Breast epithelium (tissue), 3 donors: ENCODE results near the gene CCDC196.

Experiments
- CTCF ChIP-seq, 3 donors: fragments of 450-650 bp; IDR thresholded peaks; one replicate each; pipeline ENCODE4 v1.5.1; 2016 to 2017; ENCODE audit warnings: antibody characterized with exemption in 3 of 3, mild to moderate bottlenecking in 3 of 3, moderate library complexity in 3 of 3
- POLR2A ChIP-seq: fragments of 450-650 bp; IDR thresholded peaks from one replicate; pipeline ENCODE4 v1.6.1; 2016; ENCODE audit warnings: antibody characterized with exemption, mild to moderate bottlenecking, moderate library complexity
- POLR2AphosphoS5 ChIP-seq, 3 donors: sonication (generic); formaldehyde crosslinking; IDR thresholded peaks; one replicate each; pipeline ENCODE4 v1.6.1; 2017; ENCODE audit warnings: antibody characterized with exemption in 3 of 3

DNA sequence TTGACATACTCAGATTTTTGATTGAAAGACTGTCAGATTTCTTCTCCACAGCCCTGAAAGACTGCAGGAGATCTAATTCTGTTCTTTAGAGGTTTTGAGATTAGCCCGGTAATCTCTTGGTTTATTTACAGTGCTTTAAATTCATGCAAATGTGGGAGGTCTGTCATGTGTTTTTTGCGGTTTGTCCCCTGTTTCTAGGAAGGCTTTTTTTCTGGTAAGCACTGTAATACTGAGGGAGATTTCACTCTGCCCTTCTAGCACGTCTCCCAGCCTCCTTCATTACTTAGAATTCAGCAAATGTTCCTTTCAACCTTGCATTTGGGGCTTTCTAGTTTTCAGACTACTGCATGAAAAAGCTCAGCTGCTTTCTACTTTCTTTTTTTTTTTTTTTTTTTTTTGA, 52.9 kb downstream of the CCDC196 start:
- no peak for TF ChIP-seq CTCF (IDR thresholded peaks at IDR 0.05)
- TF ChIP-seq POLR2A: no peak
- no peak for TF ChIP-seq POLR2AphosphoS5 (IDR thresholded peaks at IDR 0.05)
